GM10266 (cell line): Measurements from ENCODE around the gene TMEM259.

Experiments
- DNase-seq: peaks from one replicate; pipeline ENCODE4 v3.0.0; 2012; ENCODE audit errors: extremely low spot score
- CTCF ChIP-seq: IDR thresholded peaks from 2 replicates; pipeline ENCODE4 v1.5.1; 2012; ENCODE audit warnings: mild to moderate bottlenecking, low read depth; ENCODE audit not compliant: control insufficient read depth, insufficient read depth; ENCODE audit errors: missing control alignments

Gene TMEM259

GRCh38 chr19:973726-974563 lies 47.0 kb downstream of the TMEM259 start:
- DNase-seq = no peak
- no peak for TF ChIP-seq CTCF

GRCh38 chr19:972281-972680 lies 48.6 kb downstream of the TMEM259 start:
- DNase-seq = no peak
- no peak for TF ChIP-seq CTCF

GRCh38 chr19:971795-972194 lies 49.1 kb downstream of the TMEM259 start:
- TF ChIP-seq CTCF = no peak
- no peak for DNase-seq

- no peak for DNase-seq
- peak; percentile 60 for TF ChIP-seq CTCF
Observed at GRCh38 chr19:970695-971094, 50.2 kb downstream of the TMEM259 start.

GRCh38 chr19:966485-967088 lies 54.3 kb downstream of the TMEM259 start:
- no peak for TF ChIP-seq CTCF
- DNase-seq = no peak

GRCh38 chr19:964761-965694 lies 55.9 kb downstream of the TMEM259 start:
- no peak for TF ChIP-seq CTCF
- DNase-seq = no peak
